ENCODE data around the gene C16orf74.

Gene C16orf74

DNA sequence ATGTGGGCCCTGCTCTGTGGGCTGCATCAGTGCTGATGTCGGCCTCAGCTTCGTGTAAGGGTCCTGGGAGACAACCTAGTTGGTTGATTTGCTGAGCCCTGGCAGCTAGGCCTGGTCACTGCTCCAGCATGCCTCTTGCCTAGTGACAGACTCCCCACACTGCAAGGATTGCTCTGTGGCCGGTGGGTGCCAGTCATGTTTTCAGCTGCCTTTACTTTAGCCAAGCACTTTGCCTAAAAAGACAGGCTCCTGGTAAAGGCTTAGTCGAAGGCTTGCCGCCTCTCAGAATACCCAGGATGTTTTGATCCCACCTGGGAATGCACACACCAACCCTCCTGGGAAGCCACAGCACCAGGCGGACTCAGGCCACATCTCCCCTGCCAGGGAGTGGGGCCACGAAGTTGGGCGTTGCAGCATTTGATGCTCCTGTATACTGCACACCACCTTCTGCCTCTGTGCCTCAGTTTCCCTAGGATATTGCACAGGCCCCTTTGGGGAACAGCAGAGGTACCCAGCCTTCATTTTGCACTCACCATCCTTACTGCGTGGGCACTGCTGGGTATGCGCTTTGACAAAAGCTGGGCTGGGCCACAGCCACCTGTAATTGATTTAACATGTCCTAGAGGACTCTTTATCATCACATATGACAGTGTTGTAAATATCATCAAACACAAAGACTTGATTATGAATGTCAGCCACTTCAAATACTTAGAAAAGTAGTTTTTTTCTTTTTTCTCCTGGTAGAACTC is 82.0 kb downstream of the C16orf74 start:
- DNase-seq, result no peak

DNA sequence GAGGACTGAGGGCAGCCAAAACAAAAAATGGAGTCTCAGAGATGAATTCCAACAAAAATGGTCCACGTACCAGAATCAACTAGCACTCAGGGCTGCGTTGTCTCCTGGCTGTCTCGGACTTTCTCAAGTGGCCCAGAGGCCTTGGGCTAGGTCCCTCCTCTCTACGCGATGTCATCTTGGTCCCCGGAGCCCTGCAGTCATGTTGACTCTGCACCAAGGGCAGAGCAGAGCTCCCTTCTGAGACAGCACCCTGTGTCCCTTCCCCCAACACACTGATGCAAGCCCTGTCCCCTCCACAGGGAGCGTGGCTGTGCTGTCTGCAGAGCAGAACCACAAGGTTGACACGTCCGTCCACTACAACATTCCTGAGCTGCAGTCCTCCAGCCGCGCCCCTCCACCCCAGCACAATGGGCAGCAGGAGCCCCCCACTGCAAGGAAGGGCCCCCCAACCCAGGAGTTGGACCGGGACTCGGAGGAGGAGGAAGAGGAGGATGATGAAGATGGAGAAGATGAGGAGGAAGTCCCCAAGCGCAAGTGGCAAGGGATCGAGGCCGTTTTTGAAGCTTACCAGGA is 83.0 kb downstream of the C16orf74 start:
- DNase-seq, result no peak

DNA sequence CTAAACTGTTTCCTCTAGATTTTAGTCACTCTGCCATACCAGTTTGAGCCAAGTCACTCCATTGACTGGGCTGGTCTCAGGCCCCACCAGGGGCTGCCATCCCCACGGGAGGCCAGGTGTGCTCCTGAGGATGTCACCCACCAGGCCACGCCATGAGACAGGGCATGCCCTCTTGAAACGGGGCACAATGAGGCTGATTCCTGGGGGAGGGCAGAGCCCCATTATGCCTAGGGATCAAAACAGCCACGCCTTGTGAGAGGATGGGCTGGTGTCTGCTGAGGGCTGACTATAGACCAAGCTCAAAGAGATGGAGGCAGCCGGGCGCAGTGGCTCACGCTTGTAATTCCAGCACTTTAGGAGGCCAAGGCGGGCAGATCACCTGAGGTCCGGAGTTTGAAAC is 83.6 kb downstream of the C16orf74 start:
- no peak for DNase-seq

DNA sequence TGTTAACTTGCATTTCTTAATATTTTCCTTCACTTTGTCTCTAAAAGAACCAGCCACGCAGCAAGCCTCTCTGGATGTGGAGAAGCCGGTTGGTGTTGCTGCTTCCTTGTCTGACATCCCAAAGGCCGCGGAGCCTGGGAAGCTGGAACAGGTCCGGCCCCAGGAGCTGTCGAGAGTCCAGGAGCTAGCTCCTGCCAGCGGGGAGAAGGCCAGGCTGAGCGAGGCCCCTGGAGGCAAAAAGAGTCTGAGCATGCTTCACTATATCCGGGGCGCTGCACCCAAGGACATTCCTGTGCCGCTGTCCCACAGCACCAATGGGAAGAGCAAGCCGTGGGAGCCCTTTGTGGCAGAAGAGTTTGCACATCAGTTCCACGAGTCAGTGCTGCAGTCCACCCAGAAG is 85.0 kb downstream of the C16orf74 start:
- DNase-seq, result no peak

DNA sequence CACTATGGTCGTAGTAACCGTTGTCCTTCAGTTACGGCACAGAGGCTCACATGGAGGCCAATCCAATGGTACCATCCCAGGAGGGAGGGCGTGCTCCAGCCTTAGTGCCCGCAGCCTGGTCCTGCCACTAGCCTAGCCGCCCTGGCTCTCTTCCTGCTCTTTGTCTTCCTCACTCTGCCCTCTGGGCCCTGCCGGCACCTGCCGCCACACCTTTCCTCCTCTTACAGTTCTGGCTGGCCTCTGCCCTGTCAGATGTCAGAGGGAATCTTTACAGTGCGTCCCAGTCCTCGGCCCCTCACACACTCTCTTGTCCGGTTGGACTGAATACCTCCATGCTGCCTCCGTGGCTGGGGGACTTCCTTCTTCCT is 85.5 kb downstream of the C16orf74 start:
- no peak for DNase-seq

DNA sequence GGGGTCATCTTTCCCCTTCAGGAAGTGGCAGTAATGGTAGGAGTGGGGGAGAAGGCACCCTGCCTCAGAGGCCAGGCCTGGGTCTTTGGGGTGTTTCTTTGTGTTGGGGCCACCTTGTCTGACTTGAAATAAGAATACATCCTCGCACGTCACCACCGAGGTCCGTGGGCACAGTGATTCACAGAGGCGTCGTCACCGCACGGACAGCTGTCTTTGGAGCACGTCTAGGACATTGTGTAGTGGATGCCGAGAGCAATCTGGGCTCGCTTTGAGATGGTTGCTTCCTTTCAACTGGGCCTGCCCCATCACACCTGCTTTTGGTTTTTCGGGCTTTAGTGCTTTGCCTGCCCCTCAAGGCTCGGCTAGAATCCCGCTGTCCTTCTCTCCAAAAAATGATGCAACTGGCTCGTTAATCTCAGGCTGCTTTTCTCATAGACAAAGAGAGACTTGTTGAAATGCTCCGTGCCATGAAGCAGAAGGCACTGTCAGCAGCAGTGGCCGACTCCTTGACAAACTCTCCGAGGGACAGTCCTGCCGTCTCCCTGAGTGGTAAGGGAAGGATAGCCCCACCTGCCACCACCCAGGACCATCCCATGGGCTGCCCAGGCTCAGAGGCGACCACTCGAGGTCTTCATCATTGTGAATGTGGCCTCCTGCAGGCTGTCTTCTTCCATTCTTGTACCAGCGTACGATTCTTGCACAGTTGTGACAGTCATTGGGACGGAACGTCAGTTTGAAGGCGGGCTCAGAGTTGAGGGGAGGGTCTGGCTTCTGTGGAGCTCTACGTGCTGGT is 86.1 kb downstream of the C16orf74 start:
- DNase-seq, result no peak

DNA sequence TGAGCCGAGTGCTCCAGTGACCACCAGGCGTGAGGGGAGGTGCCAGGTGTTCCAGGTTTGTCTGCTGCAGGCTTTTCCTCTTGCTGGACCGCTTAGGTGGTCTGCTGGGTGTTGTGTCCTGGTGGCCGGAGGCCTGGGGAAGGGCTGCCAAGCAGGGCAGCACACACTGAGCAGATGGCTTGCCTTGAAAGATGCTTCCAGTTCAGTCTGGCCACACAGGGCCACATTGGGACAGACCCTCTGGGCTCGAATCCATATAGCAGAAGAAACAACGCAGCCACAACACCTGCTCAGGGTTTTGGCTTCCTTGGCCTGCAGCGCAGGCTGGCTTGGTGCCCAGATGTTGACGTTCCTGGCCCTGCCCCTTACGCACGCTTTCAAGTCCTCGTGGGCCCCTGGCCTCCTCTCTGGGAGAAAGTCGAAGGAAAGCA is 87.0 kb downstream of the C16orf74 start:
- no peak for DNase-seq

DNA sequence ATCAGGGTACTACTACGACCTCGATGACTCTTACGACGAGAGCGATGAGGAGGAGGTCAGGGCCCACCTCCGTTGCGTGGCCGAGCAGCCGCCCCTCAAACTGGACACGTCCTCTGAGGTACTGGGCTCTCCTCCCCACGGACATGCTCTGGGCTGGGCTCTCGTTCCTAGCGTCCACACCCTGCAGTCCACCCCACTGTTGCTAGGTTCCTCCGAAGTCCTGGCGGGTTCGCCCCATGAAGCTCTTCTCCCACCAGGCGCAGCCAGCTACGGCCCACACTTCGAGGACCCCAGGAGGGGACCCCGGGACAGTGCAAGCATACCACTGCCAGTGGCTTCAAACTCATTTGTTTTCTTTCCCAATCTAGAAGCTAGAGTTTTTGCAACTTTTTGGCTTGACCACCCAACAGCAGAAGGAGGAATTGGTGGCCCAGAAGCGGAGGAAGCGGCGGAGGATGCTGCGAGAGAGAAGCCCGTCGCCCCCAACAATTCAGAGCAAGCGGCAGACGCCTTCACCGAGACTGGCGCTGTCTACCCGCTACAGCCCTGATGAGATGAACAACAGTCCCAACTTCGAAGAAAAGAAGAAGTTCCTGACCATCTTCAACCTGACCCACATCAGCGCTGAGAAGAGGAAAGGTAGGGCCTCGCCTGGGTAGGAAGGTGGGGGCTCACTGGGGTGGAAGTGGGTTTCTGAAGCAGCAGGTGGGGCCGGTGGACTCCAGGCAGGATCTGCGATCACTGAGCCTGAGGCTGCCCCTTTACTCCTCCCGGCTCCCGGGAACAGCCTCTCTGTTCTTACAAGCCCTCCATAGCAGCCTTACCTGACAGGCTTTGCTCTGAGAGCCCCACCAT is 87.7 kb downstream of the C16orf74 start:
- no peak for DNase-seq

DNA sequence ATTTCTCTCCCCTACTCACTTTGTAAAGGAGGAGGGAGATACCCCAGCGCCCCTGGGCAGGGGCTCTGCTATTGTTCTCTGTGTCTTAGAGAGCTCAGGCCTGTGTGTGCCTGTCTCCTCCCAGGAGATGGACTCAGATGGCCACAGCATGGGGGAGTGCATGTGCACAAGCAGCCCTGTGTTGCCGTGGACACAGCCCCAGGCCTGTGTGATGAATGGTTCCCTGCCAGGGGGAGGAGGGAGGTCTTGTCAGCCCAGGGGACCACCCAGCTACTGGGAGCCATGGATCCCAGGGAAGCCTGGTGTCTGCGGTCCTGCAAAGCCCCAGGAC is 88.4 kb downstream of the C16orf74 start:
- no peak for DNase-seq

DNA sequence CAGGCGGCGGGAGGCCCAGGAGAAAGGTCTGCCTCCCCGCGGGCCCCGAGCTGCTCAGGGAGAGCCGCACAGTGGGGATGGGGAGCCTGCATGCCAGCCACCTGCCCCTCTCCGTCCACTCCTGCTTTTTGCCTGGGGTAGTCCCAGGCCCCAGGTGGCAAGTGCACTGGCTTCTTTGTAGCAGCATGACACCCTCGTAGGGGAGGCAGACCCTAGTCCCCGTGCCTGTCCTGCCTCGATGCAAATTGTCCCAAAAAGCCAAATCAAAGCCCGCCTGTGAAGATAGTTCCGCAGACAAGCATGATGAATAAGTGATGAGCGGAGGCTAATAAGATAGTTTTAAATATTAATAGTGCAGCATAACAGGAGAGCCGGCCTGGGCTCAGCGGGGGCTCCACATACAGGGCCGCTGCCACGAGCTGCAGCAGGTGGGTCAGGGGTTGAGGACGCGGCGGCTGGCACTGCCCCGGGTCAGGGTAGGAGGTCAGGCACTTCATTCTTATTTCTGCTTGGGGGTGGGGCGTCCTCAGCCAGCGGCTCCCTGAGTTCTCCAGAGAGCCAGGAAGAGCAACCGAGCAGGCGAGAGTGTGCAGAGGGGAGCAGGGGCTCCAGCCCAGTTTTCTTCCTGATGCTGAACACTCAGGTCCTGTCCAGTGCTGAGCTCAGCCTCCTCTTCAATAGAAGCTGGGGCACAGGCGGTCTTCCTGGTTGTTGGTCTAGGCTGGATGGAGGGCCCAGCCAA is 89.0 kb downstream of the C16orf74 start:
- no peak for DNase-seq

DNA sequence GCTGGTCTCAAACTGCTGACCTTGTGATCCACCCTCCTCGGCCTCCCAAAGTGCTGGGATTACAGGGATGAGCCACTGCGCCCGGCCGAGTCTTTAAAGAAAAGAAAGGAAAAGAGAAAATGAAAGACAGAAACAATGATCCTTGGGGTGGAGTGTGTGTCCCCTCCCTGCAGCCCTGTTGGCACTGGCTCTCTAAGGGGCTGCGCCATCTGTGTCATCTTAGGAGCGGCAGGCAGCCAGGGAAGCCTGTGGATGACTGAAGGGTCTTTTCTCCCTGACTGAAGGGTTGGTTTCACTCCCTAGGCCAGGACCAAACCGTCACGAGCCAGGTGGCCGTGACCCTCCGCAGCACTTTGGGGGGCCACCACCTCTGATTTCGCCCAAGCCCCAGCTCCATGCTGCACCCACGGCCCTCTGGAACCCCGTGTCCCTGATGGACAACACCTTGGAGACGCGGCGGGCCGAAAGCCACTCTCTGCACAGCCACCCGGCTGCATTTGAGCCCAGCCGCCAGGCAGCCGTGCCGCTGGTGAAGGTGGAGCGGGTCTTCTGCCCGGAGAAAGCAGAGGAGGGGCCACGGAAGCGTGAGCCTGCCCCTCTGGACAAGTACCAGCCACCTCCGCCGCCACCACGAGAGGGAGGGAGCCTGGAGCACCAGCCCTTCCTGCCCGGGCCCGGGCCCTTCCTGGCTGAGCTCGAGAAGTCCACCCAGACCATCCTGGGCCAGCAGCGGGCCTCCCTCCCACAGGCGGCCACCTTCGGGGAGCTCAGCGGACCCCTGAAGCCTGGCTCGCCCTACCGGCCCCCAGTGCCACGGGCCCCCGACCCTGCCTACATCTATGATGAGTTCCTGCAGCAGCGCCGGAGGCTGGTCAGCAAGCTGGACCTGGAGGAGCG is 89.8 kb downstream of the C16orf74 start:
- DNase-seq, result no peak

DNA sequence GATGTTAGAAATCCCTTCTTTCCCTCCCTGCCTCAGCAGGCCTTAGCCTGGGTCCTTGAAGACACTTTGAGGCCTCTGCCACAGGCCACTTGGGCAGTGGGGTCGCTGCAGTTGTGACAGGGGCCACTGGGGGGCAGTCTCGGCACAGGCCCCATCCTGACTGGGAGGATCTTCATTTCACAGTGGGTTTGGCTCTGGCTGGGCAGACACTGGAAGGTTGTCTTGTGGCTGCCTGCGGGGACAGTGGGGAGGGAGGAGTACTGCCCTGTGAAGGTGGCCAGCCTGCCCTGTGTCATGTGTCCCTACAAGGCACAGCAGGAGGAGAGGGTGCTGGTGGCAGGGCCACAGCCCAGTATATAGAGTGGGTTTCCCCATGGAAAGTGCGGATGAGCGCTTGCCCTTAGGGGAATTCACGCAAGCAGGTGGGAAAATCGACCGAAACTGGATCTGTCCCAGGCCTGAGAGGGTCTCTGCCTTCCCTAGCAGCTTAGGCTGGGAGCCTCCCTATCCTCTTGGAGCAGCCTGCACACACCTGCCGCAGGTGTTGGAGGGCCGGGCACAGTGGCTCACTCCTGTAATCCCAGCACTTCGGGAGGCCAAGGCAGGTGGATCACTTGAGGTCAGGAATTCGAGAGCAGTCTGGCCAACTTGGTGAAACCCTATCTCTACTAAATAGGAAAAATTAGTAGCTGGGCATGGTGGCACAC is 90.9 kb downstream of the C16orf74 start:
- no peak for DNase-seq

DNA sequence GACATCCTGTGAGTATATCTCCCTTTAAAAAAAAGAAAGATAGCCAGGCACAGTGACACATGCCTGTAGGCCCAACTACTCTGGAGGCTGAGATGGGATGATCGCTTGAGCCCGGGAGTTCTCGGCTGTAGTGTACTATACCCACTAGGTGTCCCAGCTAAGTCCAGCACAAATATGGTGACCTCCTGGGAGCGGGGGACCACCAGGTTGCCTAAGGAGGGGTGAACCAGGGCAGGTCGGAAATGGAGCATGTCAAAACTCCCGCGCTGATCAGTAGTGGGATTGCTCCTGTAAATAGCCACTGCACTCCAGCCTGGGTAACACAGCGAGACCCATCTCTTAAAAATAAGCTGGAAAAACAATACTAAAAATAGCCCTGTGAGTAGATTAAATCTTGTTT is 91.6 kb downstream of the C16orf74 start:
- DNase-seq, result no peak

DNA sequence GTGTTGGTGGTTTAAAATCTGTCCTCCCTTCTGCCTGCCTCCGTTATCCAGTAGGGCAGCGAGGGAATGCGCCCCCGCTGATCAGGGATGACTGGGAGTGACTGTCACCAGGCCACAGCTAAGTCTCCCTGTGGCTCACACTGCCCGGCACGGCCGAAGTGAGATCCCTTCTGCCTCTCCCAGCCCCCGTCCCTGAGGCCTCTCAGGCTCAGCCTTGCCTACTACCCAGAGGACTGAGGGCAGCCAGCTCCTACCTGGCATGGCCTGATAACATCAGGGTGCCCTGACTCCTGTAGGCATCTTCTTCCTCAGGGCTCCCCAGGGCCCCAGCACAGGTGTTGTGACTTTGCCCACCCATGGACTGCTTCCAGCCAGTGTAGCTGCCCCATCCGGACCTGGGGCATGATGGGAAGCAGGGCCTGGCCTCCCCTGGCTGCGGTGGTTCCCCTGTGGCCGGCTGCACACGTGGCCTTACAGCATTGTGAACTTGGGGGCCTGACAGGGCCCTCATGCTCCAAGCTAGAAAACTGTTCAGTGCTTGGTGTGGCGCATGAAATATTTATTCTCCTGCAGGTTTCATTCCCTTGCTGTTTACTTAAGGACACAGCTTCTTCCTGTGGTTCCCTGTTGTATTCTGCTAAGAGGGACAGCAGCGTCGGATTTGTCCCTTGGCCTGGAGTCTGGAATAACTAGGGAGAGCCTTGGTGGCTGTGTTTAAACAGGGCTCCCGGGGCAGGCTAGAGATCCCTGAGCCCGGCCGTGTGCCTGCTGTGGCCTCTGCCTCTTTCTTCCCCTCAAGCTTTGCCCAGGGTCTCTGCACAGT is 92.2 kb downstream of the C16orf74 start:
- no peak for DNase-seq

DNA sequence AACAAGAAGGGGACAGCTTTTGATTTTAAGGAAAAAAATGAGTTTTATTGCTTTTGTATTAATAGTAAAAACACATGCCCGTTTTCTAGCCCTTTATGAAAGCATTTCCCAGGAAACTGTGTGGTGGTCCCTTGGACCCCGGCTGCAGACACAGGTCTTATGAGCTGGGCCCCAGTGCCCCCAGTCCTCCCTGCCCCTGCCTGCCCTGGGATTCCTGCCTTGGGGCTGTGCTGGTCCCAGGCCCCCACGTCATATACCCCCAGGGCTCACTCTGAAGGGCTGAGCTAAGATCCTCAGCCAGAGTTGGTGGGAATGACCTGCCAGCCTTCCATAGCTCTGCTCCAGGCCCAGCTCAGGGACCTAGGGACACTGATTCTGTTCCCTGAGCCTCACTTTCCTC is 92.9 kb downstream of the C16orf74 start:
- DNase-seq, result no peak
